K562 (cell line): ENCODE data around the gene NR2F6. TPM values are rescaled to one million over a fixed set of nuclear protein-coding genes. Genes with fewer than 3 reads are reported as not detected.

Experiments
- ATAC-seq: fragments of 200-7000 bp; cut with Tn5 transposase; 3 replicates; pipeline ENCODE4 v1.9.1; 2020; ENCODE audit warnings: moderate library complexity
- BruUV-seq: library from RNA; stranded (reverse); fragments of 400-500 nt; replicated peaks from 2 replicates; lab custom pipeline; 2021; lab: Mats Ljungman, UMichigan
- CTCF ChIA-PET: fragments of 300-600 bp; formaldehyde crosslinking; extraction: SDS; loops from one replicate; lab custom pipeline; 2021; ENCODE audit warnings: low intra/inter-chr PET ratio; lab: Yijun Ruan, JAX
- POLR2A ChIA-PET: fragments of 300-600, 350-650 bp; sonication (Branson Sonifier 250); formaldehyde crosslinking; extraction: SDS; loops from one replicate; lab custom pipeline; 2021; ENCODE audit warnings: antibody characterized with exemption, inconsistent platforms; lab: Yijun Ruan, JAX
- DNase-seq, 4 experiments: peaks; one replicate each; pipeline versions ENCODE4 v3.0.0 to v3.0.0-alpha.2; 2011 to 2018; ENCODE audit warnings: low spot score in 3 of 4, mixed read lengths in 3 of 4; ENCODE audit errors: extremely low read depth in 1 of 4
- FAIRE-seq: peaks from 2 replicates; lab custom pipeline; 2011; peaks lifted over from hg19 to GRCh38; lab: Jason Lieb, UNC
- H2AFZ ChIP-seq: 2 replicates; pipeline ENCODE4 v1.6.0; 2011; ENCODE audit warnings: low read depth, low read length, control low read depth, inconsistent platforms
- H3K27ac ChIP-seq: fragments of 200-600 bp; 3 replicates; pipeline ENCODE4 v1.8.0; 2011; ENCODE audit warnings: low read depth, mild to moderate bottlenecking, control low read depth, inconsistent platforms, low read length, moderate library complexity, mixed read lengths; ENCODE audit errors: extremely low read depth
- H3K27me3 ChIP-seq, 2 experiments: fragments of 300-600 bp in 1 of 2; 2 replicates in 1 of 2; 3 replicates in 1 of 2; pipeline versions ENCODE4 v1.6.0 to v1.8.0; 2011; ENCODE audit warnings: inconsistent platforms in 2 of 2, low read length in 2 of 2, mild to moderate bottlenecking in 1 of 2, mixed read lengths in 1 of 2, moderate library complexity in 1 of 2; ENCODE audit not compliant: control insufficient read depth in 2 of 2, insufficient read depth in 2 of 2
- H3K36me3 ChIP-seq: fragments of 300-600 bp; 3 replicates; pipeline ENCODE4 v1.8.0; 2011; ENCODE audit warnings: mild to moderate bottlenecking, low read length, inconsistent platforms; ENCODE audit not compliant: control insufficient read depth, insufficient read depth
- H3K4me1 ChIP-seq, 2 experiments: fragments of 200-600 bp in 1 of 2; replicated peaks in 1 of 2; 2 replicates in 1 of 2; 3 replicates in 1 of 2; pipeline versions ENCODE4 v1.5.1 to v1.8.0; 2011; ENCODE audit warnings: inconsistent platforms in 2 of 2, low read length in 2 of 2, mild to moderate bottlenecking in 1 of 2, mixed read lengths in 1 of 2, moderate library complexity in 1 of 2; ENCODE audit not compliant: control insufficient read depth in 2 of 2, insufficient read depth in 2 of 2
- H3K4me2 ChIP-seq: 2 replicates; pipeline ENCODE4 v1.6.1; 2011; ENCODE audit warnings: low read length, control low read depth, inconsistent platforms, mixed read lengths; ENCODE audit not compliant: insufficient read depth
- H3K4me3 ChIP-seq: fragments of 200-600 bp; sonication (generic), shearing (Covaris generic); 2 replicates; pipeline ENCODE4 v1.5.1; 2016; ENCODE audit warnings: control low read depth, inconsistent platforms
- H3K79me2 ChIP-seq: fragments of 200-600 bp; 3 replicates; pipeline ENCODE4 v1.8.0; 2011; ENCODE audit warnings: low read length, inconsistent platforms; ENCODE audit not compliant: control insufficient read depth, insufficient read depth
- H3K9ac ChIP-seq, 2 experiments: 2 replicates each; pipeline versions ENCODE4 v1.6.0 to v1.6.1; 2011; ENCODE audit warnings: low read depth in 2 of 2, low read length in 2 of 2, control low read depth in 1 of 2, inconsistent platforms in 1 of 2, mild to moderate bottlenecking in 1 of 2, mixed read lengths in 1 of 2; ENCODE audit not compliant: insufficient read depth in 1 of 2
- H3K9me1 ChIP-seq: one replicate; pipeline ENCODE4 v1.6.0; 2011; ENCODE audit warnings: inconsistent platforms, mild to moderate bottlenecking, low read length, moderate library complexity; ENCODE audit not compliant: control insufficient read depth, insufficient read depth
- H3K9me3 ChIP-seq: replicated peaks from 2 replicates; pipeline ENCODE4 v1.5.1; 2011; ENCODE audit warnings: low read depth, low read length, inconsistent platforms; ENCODE audit not compliant: control insufficient read depth, insufficient read depth
- H4K20me1 ChIP-seq: replicated peaks from 2 replicates; pipeline ENCODE4 v1.6.1; 2011; ENCODE audit warnings: low read length, inconsistent platforms, mixed read lengths; ENCODE audit not compliant: control insufficient read depth, insufficient read depth
- BRF1 ChIP-seq: IDR thresholded peaks from 3 replicates; pipeline ENCODE4 v1.6.1; 2011; ENCODE audit warnings: borderline replicate concordance, mild to moderate bottlenecking; ENCODE audit not compliant: insufficient read length; ENCODE audit errors: extremely low read depth
- BRF2 ChIP-seq: IDR thresholded peaks from 3 replicates; pipeline ENCODE4 v1.6.1; 2011; ENCODE audit warnings: borderline replicate concordance, mild to moderate bottlenecking; ENCODE audit not compliant: insufficient read length, insufficient read depth
- FOS ChIP-seq: IDR thresholded peaks from 3 replicates; pipeline ENCODE4 v1.6.1; 2011; ENCODE audit not compliant: insufficient read length; ENCODE audit errors: extremely low read depth
- FOSL1 ChIP-seq: fragments of 200-800 bp; sonication (Bioruptor generic); conservative IDR thresholded peaks from 2 replicates; pipeline ENCODE4 v1.6.1; 2016; ENCODE audit warnings: missing genetic modification characterization, missing compliant biosample characterization
- FOXM1 ChIP-seq, 2 experiments: fragments of 450-650 bp in 1 of 2; sonication (generic) in 1 of 2; formaldehyde crosslinking in 1 of 2; IDR thresholded peaks; 2 replicates each; pipeline versions ENCODE4 v1.6.1 to v1.9.0; 2017 to 2022; ENCODE audit warnings: low read depth in 2 of 2, mild to moderate bottlenecking in 2 of 2, missing genetic modification reagents in 1 of 2, moderate library complexity in 1 of 2
- GABPB1 ChIP-seq: sonication (generic); formaldehyde crosslinking; IDR thresholded peaks from 2 replicates; pipeline ENCODE4 v1.8.0; 2022; ENCODE audit warnings: mild to moderate bottlenecking, missing genetic modification reagents
- NFIX ChIP-seq: fragments of 250-450 bp; sonication (Bioruptor Pico); IDR thresholded peaks from 2 replicates; pipeline ENCODE4 v1.4.0; 2020; ENCODE audit warnings: low read depth, mild to moderate bottlenecking, moderate library complexity
- POLR3A ChIP-seq: IDR thresholded peaks from 2 replicates; pipeline ENCODE4 v1.6.1; 2011; ENCODE audit warnings: borderline replicate concordance, mild to moderate bottlenecking, moderate library complexity; ENCODE audit not compliant: insufficient read length, insufficient read depth; ENCODE audit errors: extremely low read depth
- RFX7 ChIP-seq: fragments of 250-450 bp; sonication (Bioruptor Pico); IDR thresholded peaks from 2 replicates; pipeline ENCODE4 v1.5.1; 2021; ENCODE audit warnings: mild to moderate bottlenecking
- SRF ChIP-seq, 2 experiments: fragments of 250-450, 450-650 bp in 1 of 2; sonication (Bioruptor Pico) in 1 of 2; sonication (generic) in 1 of 2; formaldehyde crosslinking; IDR thresholded peaks; 2 replicates each; pipeline versions ENCODE4 v1.5.0 to v1.5.1; 2020 to 2022; ENCODE audit warnings: mild to moderate bottlenecking in 1 of 2, missing genetic modification reagents in 1 of 2
- TAF7 ChIP-seq: fragments of 450-650 bp; IDR thresholded peaks from 2 replicates; pipeline ENCODE4 v1.6.1; 2016; ENCODE audit warnings: missing genetic modification characterization, missing compliant biosample characterization
- TARDBP ChIP-seq: fragments of 450-650 bp; IDR thresholded peaks from 2 replicates; pipeline ENCODE4 v1.6.1; 2016
- THRA ChIP-seq: fragments of 450-650 bp; IDR thresholded peaks from 2 replicates; pipeline ENCODE4 v1.6.1; 2017; ENCODE audit warnings: mild to moderate bottlenecking, moderate library complexity
- TRIM24 ChIP-seq, 2 experiments: fragments of 450-650 bp; IDR thresholded peaks; 2 replicates each; pipeline ENCODE4 v1.6.1; 2016
- U2AF1 ChIP-seq: fragments of 200-400 bp; formaldehyde crosslinking; optimal IDR thresholded peaks from 2 replicates; pipeline ENCODE3; 2017; ENCODE audit warnings: mild to moderate bottlenecking, low read depth, low read length, moderate library complexity
- ZNF324 ChIP-seq: fragments of 250-450 bp; sonication (Bioruptor Pico); IDR thresholded peaks from 2 replicates; pipeline ENCODE4 v1.4.0; 2020; ENCODE audit warnings: mild to moderate bottlenecking
- ZNF740 ChIP-seq, 3 experiments: fragments of 200-800 bp in 1 of 3; sonication (Bioruptor generic) in 1 of 3; sonication (generic) in 1 of 3; formaldehyde crosslinking in 1 of 3; IDR thresholded peaks; 2 replicates each; pipeline versions ENCODE4 v1.6.1 to v1.8.0; 2016 to 2022; ENCODE audit warnings: mild to moderate bottlenecking in 2 of 3, missing compliant biosample characterization in 2 of 3, missing genetic modification characterization in 2 of 3, missing genetic modification reagents in 1 of 3
- WGBS: fragments of 100-300 bp; shearing (Covaris generic); methylation state at CpG from one replicate; pipeline ENCODE4 v1.1.6; 2016; ENCODE audit warnings: low coverage, mixed read lengths; ENCODE audit not compliant: insufficient coverage; ENCODE audit errors: missing lambda C conversion rate; 5-methylcytosine and 5-hydroxymethylcytosine counted together
- in situ Hi-C: fragments of 300-500 bp; cut with MboI; formaldehyde crosslinking; loops from 4 replicates; pipeline ENCODE4 v1.15.0; 2018; ENCODE audit warnings: inconsistent platforms, mixed read lengths
- intact Hi-C: fragments of 100-400 bp; cut with micrococcal nuclease; formaldehyde crosslinking; loops from 2 replicates; pipeline ENCODE4 v1.14.2; 2022
- polyA plus RNA-seq, 8 experiments: library from polyadenylated mRNA; depleted of rRNA in 4 of 8; stranded (reverse) in 5 of 8; unstranded in 3 of 8; fragments of >200 nt; fragmentation: Nextera tagmentation in 2 of 8; fragmentation: Illumina TruSeq in 1 of 8; extraction: Ambion mirVana in 2 of 8; extraction: Trizol in 1 of 8; gene quantifications; 2 replicates each; pipeline versions ENCODE4 v1.2.1 to v1.2.3, GENCODE V29; 2011 to 2014; ENCODE audit warnings: inconsistent platforms in 1 of 8, missing spikeins in 1 of 8
- total RNA-seq, 7 experiments: library from RNA; depleted of rRNA in 6 of 7; stranded (reverse); fragments of >200 nt in 6 of 7; fragmentation: Illumina TruSeq in 2 of 7; extraction: Trizol in 2 of 7; gene quantifications; 2 replicates each; pipeline versions ENCODE4 v1.2.1 to v1.2.3, GENCODE V29; 2011 to 2021; ENCODE audit warnings: low replicate concordance in 1 of 7

Gene NR2F6
- total and polyA plus RNA-seq, 9 of the 15 experiments (the other 6 are each of a cell fraction or from before 2014, with no cell fraction given), result 0.76 to 97.5 (median 18.8) TPM

- no TSS peak for BruUV-seq
- H3K4me1 ChIP-seq, result peaks cover 9 to 28% of the 10 kb centered on the region in 2 experiments
- H2AFZ ChIP-seq, result peak within 1 kb of the TSS; percentile 99
- 1% methylated on average over 40 of the region's 56 CpGs for WGBS
- H3K9me1 ChIP-seq, result peaks cover 3% of the 10 kb centered on the region
- peak within 1 kb of the TSS; percentile 68 for H3K4me3 ChIP-seq
- H3K36me3 ChIP-seq, result peaks cover 45% of the 10 kb centered on the region; the same call in 2 of the 3 replicates
- H3K27ac ChIP-seq, result peak within 1 kb of the TSS; percentile 99
- ATAC-seq, result peak; percentile 95
- peak; percentile 91 for FAIRE-seq
- no peaks in the 10 kb centered on the region for H3K9me3 ChIP-seq
- H3K9ac ChIP-seq, result peak within 1 kb of the TSS; percentile 85 to 98
- no peaks in the 10 kb centered on the region for H3K27me3 ChIP-seq
- in situ Hi-C loops, result no loop called here
- intact Hi-C loops, result no loop called here
- CTCF ChIA-PET, result no interaction called here
- H3K79me2 ChIP-seq, result peaks cover 9% of the 10 kb centered on the region
- POLR2A ChIA-PET, result interaction anchor here (0.6 to 2.5 kb wide), 23 partner anchors 8 to 166 kb away, joined by 3 to 31 read pairs (median 4); partner anchors contain the start of genes BABAM1, DDA1 and OCEL1
- H4K20me1 ChIP-seq, result no peaks in the 10 kb centered on the region
- peak; percentile 94 to 96 (median 96) for DNase-seq
- peak within 1 kb of the TSS; percentile 93 for H3K4me2 ChIP-seq
- peak; percentile 98 for TF ChIP-seq TAF7 (tag)
- TF ChIP-seq NFIX (CRISPR knock-in tag), result no peak
- TF ChIP-seq U2AF1, result no peak
- peak; percentile 66; the same call in 1 of the 2 replicates for TF ChIP-seq TARDBP
- TF ChIP-seq BRF2, result no peak
- TF ChIP-seq RFX7, result no peak
- TF ChIP-seq TRIM24 (IDR thresholded peaks at IDR 0.05), result peak in 1 of 2 experiments; percentile 82; a peak in 2 of 4 replicates
- TF ChIP-seq POLR3A, result no peak
- no peak for TF ChIP-seq FOSL1 (tag)
- TF ChIP-seq ZNF740 (CRISPR knock-in tag; IDR thresholded peaks at IDR 0.05), result peak; percentile 66
- TF ChIP-seq ZNF740 (tag; IDR thresholded peaks at IDR 0.05), result no peak
- no peak for TF ChIP-seq BRF1
- peak; percentile 97 for TF ChIP-seq GABPB1 (CRISPR knock-in tag)
- TF ChIP-seq FOS, result no peak
- TF ChIP-seq FOXM1 (IDR thresholded peaks at IDR 0.05; ENCODE audit: low read depth), result no peak
- peak; percentile 57; the same call in 1 of the 2 replicates for TF ChIP-seq FOXM1 (CRISPR knock-in tag; IDR thresholded peaks at IDR 0.05; ENCODE audit: low read depth)
- TF ChIP-seq ZNF324 (CRISPR knock-in tag), result no peak
- TF ChIP-seq SRF (CRISPR knock-in tag; IDR thresholded peaks at IDR 0.05), result peak in 1 of 2 experiments; percentile 46; a peak in 1 of 4 replicates
- TF ChIP-seq THRA, result no peak
Measured at GRCh38 chr19:17215127-17215971, 30.4 kb downstream of the NR2F6 start, which contains the start of gene USE1. TSS of gene USE1 (plus strand) at chr19:17215357. CDS start at chr19:17215406, 49 bp downstream.
